ENCODE data around the gene NVL. TPM values are rescaled to one million over a fixed set of nuclear protein-coding genes. Genes with fewer than 3 reads are reported as not detected.

Gene NVL
- total RNA-seq, 2 donors from 2014 or later = 19.9 to 39.5 TPM

Other genes starting within 250 kb of the NVL start
- 10 to 100 TPM; 26.2 to 29.5 TPM for gene FBXO28, start 216.1 kb downstream of the NVL start, total RNA-seq
- gene DEGS1, start 146.9 kb downstream of the NVL start, total RNA-seq = 10 to 100 TPM; 37.7 to 72.3 TPM
- 10 to 100 TPM; 42.6 to 44.8 TPM for gene CNIH4, start 26.7 kb upstream of the NVL start, total RNA-seq
- gene WDR26, start 104.6 kb upstream of the NVL start, total RNA-seq = 100 to 1,000 TPM in 1 of 2 donors, 10 to 100 TPM in 1; 75.6 to 154 TPM